Measurements from ENCODE around the gene FGF11.

- TF ChIP-seq CTCF (IDR thresholded peaks at IDR 0.05) (no peak), POLR2A (IDR thresholded peaks at IDR 0.05) (no peak)
These were observed 13.6 kb upstream of the FGF11 start for GRCh38 chr17:7425756-7426155.

All from stomach (tissue), 4 donors.